ENCODE data around the gene TMEM269. TPM values are rescaled to one million over a fixed set of nuclear protein-coding genes. Genes with fewer than 3 reads are reported as not detected.

The TMEM269 gene
- total and polyA plus RNA-seq, 10 of the 15 experiments (the other 5 are each of a cell fraction or from before 2014, with no cell fraction given): 0.02 to 0.26 (median 0.06) TPM; not detected in 2

- no peaks in the 10 kb centered on the region for H3K27me3 ChIP-seq (replicated peaks in 1 of 2; ENCODE audit: control insufficient read depth in 2 of 2, insufficient read depth in 2 of 2, low read length in 1 of 2)
- H3K36me3 ChIP-seq (ENCODE audit: control insufficient read depth in 2 of 2, insufficient read depth in 2 of 2, low read length in 1 of 2): no peaks in the 10 kb centered on the region
- no peaks in the 10 kb centered on the region for H3K79me2 ChIP-seq (ENCODE audit: control insufficient read depth, insufficient read depth, low read length)
- RAD21 ChIA-PET (ENCODE audit: unreplicated experiment): interaction anchor here (0.9 kb wide), 1 partner anchor 19 kb away, joined by 3 read pairs; the partner anchor contains the start of gene ERMAP
- no TSS peak for BruUV-seq (replicated peaks)
- H3K4me2 ChIP-seq (ENCODE audit: control insufficient read depth, insufficient read depth): no peak overlapping the region
- 100% methylated on average over 2 of the region's 2 CpGs for WGBS (ENCODE audit: insufficient coverage, insufficient replicate concordance, low lambda C conversion rate, missing lambda C conversion rate)
- DNase-seq (ENCODE audit: low read depth, low spot score) (no peak), ATAC-seq (no peak), FAIRE-seq (no peak)
- in situ Hi-C loops (cut with MboI) (no loop called here), intact Hi-C loops (cut with micrococcal nuclease; ENCODE audit: unreplicated experiment) (no loop called here)
- no peak for TF ChIP-seq ZBTB4 (CRISPR knock-in tag; IDR thresholded peaks at IDR 0.05)
- TF ChIP-seq CBFB (IDR thresholded peaks at IDR 0.05; ENCODE audit: low read depth): no peak
- TF ChIP-seq TAF1 (IDR thresholded peaks at IDR 0.05; ENCODE audit: borderline replicate concordance, low read depth, low read length): no peak
- no peak for TF ChIP-seq EED (IDR thresholded peaks at IDR 0.05; ENCODE audit: low read depth)
- TF ChIP-seq BRCA1 (IDR thresholded peaks at IDR 0.05; ENCODE audit: low read depth, low read length): no peak
- no peak for TF ChIP-seq RBBP5 (conservative IDR thresholded peaks at IDR 0.05)
- TF ChIP-seq SMAD1 (IDR thresholded peaks at IDR 0.05; ENCODE audit: low read depth, partially characterized antibody): no peak
- no peak for TF ChIP-seq CREM (IDR thresholded peaks at IDR 0.05; ENCODE audit: low read depth)
- no peak for TF ChIP-seq FOXM1 (IDR thresholded peaks at IDR 0.05; ENCODE audit: low read depth, low read length)
- no peak for TF ChIP-seq IKZF2 (IDR thresholded peaks at IDR 0.05)
- TF ChIP-seq STAT1 (conservative IDR thresholded peaks at IDR 0.05): no peak
- no peak for TF ChIP-seq MYB (IDR thresholded peaks at IDR 0.05; ENCODE audit: borderline replicate concordance, low read depth, low read length)
- TF ChIP-seq ESRRA (IDR thresholded peaks at IDR 0.05; ENCODE audit: low read length): no peak
- no peak for TF ChIP-seq IRF3 (IDR thresholded peaks at IDR 0.05)
- no peak for TF ChIP-seq RFX5 (IDR thresholded peaks at IDR 0.05; ENCODE audit: low read depth, low read length)
- TF ChIP-seq SMC3 (IDR thresholded peaks at IDR 0.05; ENCODE audit: borderline replicate concordance, low read length): no peak
- TF ChIP-seq ASH2L (IDR thresholded peaks at IDR 0.05; ENCODE audit: borderline replicate concordance, low read depth): no peak
- TF ChIP-seq FOXK2 (IDR thresholded peaks at IDR 0.05): no peak
- TF ChIP-seq E2F4 (IDR thresholded peaks at IDR 0.05; ENCODE audit: low read depth, low read length): no peak
- CTCF ChIA-PET: interaction anchor here (0.6 to 2.8 kb wide), 4 partner anchors 11 to 812 kb away, joined by 3 to 11 read pairs (median 4); partner anchors contain the start of gene ZNF691
- H2AFZ ChIP-seq (ENCODE audit: control insufficient read depth, low read depth, low read length): no peak overlapping the region
- SMC1A ChIA-PET (ENCODE audit: uncharacterized antibody, unreplicated experiment): interaction anchor here (0.7 to 1.8 kb wide), 4 partner anchors 9 to 15 kb away, joined by 3 to 5 read pairs (median 4); partner anchors contain the start of gene ZNF691
- H3K9me3 ChIP-seq (replicated peaks; ENCODE audit: control insufficient read depth, insufficient read depth, low read length): no peaks in the 10 kb centered on the region
- H3K9ac ChIP-seq (ENCODE audit: control insufficient read depth, insufficient read depth, low read length): no peak overlapping the region
- H3K27ac ChIP-seq (ENCODE audit: control insufficient read depth, insufficient read depth): no peak overlapping the region
- peaks cover 12% of the 10 kb centered on the region for H3K4me1 ChIP-seq (ENCODE audit: control insufficient read depth, insufficient read depth, low read length)
- no peak overlapping the region for H3K4me3 ChIP-seq
- POLR2A ChIA-PET: interaction anchor here (1.5 kb wide), 1 partner anchor 11 kb away, joined by 4 read pairs; the partner anchor contains the start of gene ZNF691
- no peaks in the 10 kb centered on the region for H4K20me1 ChIP-seq (ENCODE audit: control insufficient read depth, insufficient read depth)
Measured at GRCh38 chr1:42835422-42835821, 50.6 kb downstream of the TMEM269 start.

Measured in GM12878 (cell line).